H9 (cell line): Measurements from ENCODE around the gene FBXL5. TPM values are rescaled to one million over a fixed set of nuclear protein-coding genes. Genes with fewer than 3 reads are reported as not detected.

ENCODE experiments used
- DNase-seq: peaks from one replicate; pipeline ENCODE4 v3.0.0-alpha.2; 2017
- H2AFZ ChIP-seq: one replicate; pipeline ENCODE4 v1.6.1; 2013; ENCODE audit warnings: mild to moderate bottlenecking, low read length, control low read depth, moderate library complexity
- H2AK5ac ChIP-seq: 2 replicates; pipeline ENCODE4 v1.6.1; 2013; ENCODE audit warnings: low read length, control low read depth, mixed read lengths; ENCODE audit not compliant: insufficient read length
- H2BK120ac ChIP-seq: one replicate; pipeline ENCODE4 v1.6.1; 2013; ENCODE audit warnings: low read depth, mild to moderate bottlenecking, low read length, control low read depth, inconsistent platforms; ENCODE audit not compliant: poor library complexity, severe bottlenecking
- H2BK12ac ChIP-seq: 2 replicates; pipeline ENCODE4 v1.6.1; 2013; ENCODE audit warnings: low read length, control low read depth, mixed read lengths, low read depth; ENCODE audit not compliant: insufficient read length
- H2BK15ac ChIP-seq: 2 replicates; pipeline ENCODE4 v1.6.1; 2013; ENCODE audit warnings: low read depth, low read length, control low read depth
- H2BK20ac ChIP-seq: one replicate; pipeline ENCODE4 v1.6.1; 2013; ENCODE audit warnings: low read depth, mild to moderate bottlenecking, low read length, control low read depth, inconsistent platforms; ENCODE audit not compliant: poor library complexity, severe bottlenecking
- H2BK5ac ChIP-seq: 2 replicates; pipeline ENCODE4 v1.6.1; 2013; ENCODE audit warnings: low read length, control low read depth, mixed read lengths; ENCODE audit not compliant: insufficient read length
- H3K14ac ChIP-seq: 2 replicates; pipeline ENCODE4 v1.6.1; 2013; ENCODE audit warnings: low read length, control low read depth; ENCODE audit not compliant: insufficient read depth
- H3K18ac ChIP-seq: 2 replicates; pipeline ENCODE4 v1.6.1; 2013; ENCODE audit warnings: low read depth, mild to moderate bottlenecking, mixed read lengths, low read length, control low read depth; ENCODE audit not compliant: insufficient read length
- H3K23ac ChIP-seq: 2 replicates; pipeline ENCODE4 v1.6.1; 2013; ENCODE audit warnings: low read length, control low read depth, mixed read lengths, low read depth; ENCODE audit not compliant: insufficient read length
- H3K23me2 ChIP-seq: 2 replicates; pipeline ENCODE4 v1.6.1; 2013; ENCODE audit warnings: low read depth, mild to moderate bottlenecking, mixed read lengths, low read length, control low read depth; ENCODE audit not compliant: insufficient read length, poor library complexity, severe bottlenecking
- H3K27ac ChIP-seq: 2 replicates; pipeline ENCODE4 v1.5.1; 2013; ENCODE audit warnings: low read length, control low read depth, mixed read lengths, low read depth; ENCODE audit not compliant: insufficient read length
- H3K27me3 ChIP-seq: 2 replicates; pipeline ENCODE4 v1.6.1; 2013; ENCODE audit warnings: low read length, control low read depth, inconsistent platforms; ENCODE audit not compliant: insufficient read depth
- H3K4ac ChIP-seq: 2 replicates; pipeline ENCODE4 v1.6.1; 2013; ENCODE audit warnings: low read depth, mild to moderate bottlenecking, control low read depth, inconsistent platforms, low read length, moderate library complexity
- H3K4me1 ChIP-seq: 2 replicates; pipeline ENCODE4 v1.6.1; 2013; ENCODE audit warnings: low read length, control low read depth, inconsistent platforms; ENCODE audit not compliant: insufficient read depth
- H3K4me2 ChIP-seq: 2 replicates; pipeline ENCODE4 v1.6.1; 2013; ENCODE audit warnings: low read length, control low read depth, mixed read lengths; ENCODE audit not compliant: insufficient read length, insufficient read depth
- H3K56ac ChIP-seq: 2 replicates; pipeline ENCODE4 v1.6.1; 2013; ENCODE audit warnings: low read depth, mild to moderate bottlenecking, mixed read lengths, low read length, control low read depth; ENCODE audit not compliant: insufficient read length
- H3K79me1 ChIP-seq: 2 replicates; pipeline ENCODE4 v1.6.1; 2013; ENCODE audit warnings: low read depth, mild to moderate bottlenecking, moderate library complexity, low read length, control low read depth, inconsistent platforms; ENCODE audit not compliant: insufficient read depth, poor library complexity, severe bottlenecking
- H3K79me2 ChIP-seq: 2 replicates; pipeline ENCODE4 v1.6.1; 2013; ENCODE audit warnings: low read length, control low read depth, inconsistent platforms; ENCODE audit not compliant: insufficient read depth
- H3K9ac ChIP-seq: 2 replicates; pipeline ENCODE4 v1.6.1; 2013; ENCODE audit warnings: low read length, control low read depth, mixed read lengths; ENCODE audit not compliant: insufficient read length; ENCODE audit errors: extremely low read depth
- H3K9me3 ChIP-seq: one replicate; pipeline ENCODE4 v1.6.1; 2013; ENCODE audit warnings: low read depth, low read length, inconsistent platforms; ENCODE audit not compliant: control insufficient read depth
- H3T11ph ChIP-seq: one replicate; pipeline ENCODE4 v1.6.1; 2013; ENCODE audit warnings: mild to moderate bottlenecking, low read length, control low read depth, inconsistent platforms
- H4K20me1 ChIP-seq: one replicate; pipeline ENCODE4 v1.6.1; 2013; ENCODE audit not compliant: control insufficient read depth, insufficient read length, insufficient read depth
- H4K5ac ChIP-seq: 2 replicates; pipeline ENCODE4 v1.6.1; 2013; ENCODE audit warnings: low read depth, mild to moderate bottlenecking, mixed read lengths, low read length, control low read depth; ENCODE audit not compliant: insufficient read length
- H4K8ac ChIP-seq: replicated peaks from 2 replicates; pipeline ENCODE4 v1.6.1; 2013; ENCODE audit warnings: low read length, control low read depth, mixed read lengths, low read depth; ENCODE audit not compliant: insufficient read length
- H4K91ac ChIP-seq: 2 replicates; pipeline ENCODE4 v1.6.1; 2013; ENCODE audit warnings: low read depth, mild to moderate bottlenecking, moderate library complexity, mixed read lengths, low read length, control low read depth; ENCODE audit not compliant: insufficient read length
- H3K27ac Mint-ChIP-seq, 3 experiments: 2 replicates in 2 of 3; 3 replicates in 1 of 3; pipeline ENCODE4 v1.8.0; 2020 to 2021; ENCODE audit warnings: mixed read lengths in 3 of 3, mild to moderate bottlenecking in 1 of 3, moderate library complexity in 1 of 3
- H3K27me3 Mint-ChIP-seq: 2 replicates; pipeline ENCODE4 v1.8.0; 2021; ENCODE audit warnings: low read depth, mild to moderate bottlenecking, moderate library complexity, mixed read lengths
- H3K36me3 Mint-ChIP-seq, 3 experiments: 2 replicates in 2 of 3; 3 replicates in 1 of 3; pipeline ENCODE4 v1.8.0; 2020 to 2021; ENCODE audit warnings: low read depth in 3 of 3, mixed read lengths in 3 of 3; ENCODE audit not compliant: insufficient read depth in 1 of 3
- H3K4me1 Mint-ChIP-seq, 2 experiments: 2 replicates each; pipeline ENCODE4 v1.8.0; 2020; ENCODE audit warnings: mixed read lengths in 2 of 2
- H3K4me3 Mint-ChIP-seq, 2 experiments: 2 replicates in 1 of 2; 3 replicates in 1 of 2; pipeline ENCODE4 v1.8.0; 2020 to 2021; ENCODE audit warnings: mild to moderate bottlenecking in 2 of 2, mixed read lengths in 2 of 2, moderate library complexity in 1 of 2
- H3K9me3 Mint-ChIP-seq, 2 experiments: 2 replicates in 1 of 2; 3 replicates in 1 of 2; pipeline ENCODE4 v1.8.0; 2020; ENCODE audit warnings: mild to moderate bottlenecking in 2 of 2, mixed read lengths in 2 of 2, moderate library complexity in 1 of 2
- CTCF ChIP-seq: fragments of 200-600 bp; sonication (generic); conservative IDR thresholded peaks from 3 replicates; pipeline ENCODE4 v1.8.0; 2021; ENCODE audit warnings: antibody characterized with exemption, mild to moderate bottlenecking
- WGBS: extraction: QIAGEN DNeasy Blood & Tissue Kit; methylation state at CpG from one replicate; pipeline ENCODE4 v1.1.7; 2013; ENCODE audit warnings: missing lambda C conversion rate, low lambda C conversion rate, mixed read lengths; ENCODE audit not compliant: insufficient read length; ENCODE audit errors: extremely low coverage; 5-methylcytosine and 5-hydroxymethylcytosine counted together
- total RNA-seq: library from RNA; stranded (reverse); gene quantifications from 2 replicates; pipeline ENCODE4 v1.2.1, GENCODE V29; 2021

FBXL5 gene
- total RNA-seq, 1 experiment from 2014 or later, result 57.6 TPM

DNA sequence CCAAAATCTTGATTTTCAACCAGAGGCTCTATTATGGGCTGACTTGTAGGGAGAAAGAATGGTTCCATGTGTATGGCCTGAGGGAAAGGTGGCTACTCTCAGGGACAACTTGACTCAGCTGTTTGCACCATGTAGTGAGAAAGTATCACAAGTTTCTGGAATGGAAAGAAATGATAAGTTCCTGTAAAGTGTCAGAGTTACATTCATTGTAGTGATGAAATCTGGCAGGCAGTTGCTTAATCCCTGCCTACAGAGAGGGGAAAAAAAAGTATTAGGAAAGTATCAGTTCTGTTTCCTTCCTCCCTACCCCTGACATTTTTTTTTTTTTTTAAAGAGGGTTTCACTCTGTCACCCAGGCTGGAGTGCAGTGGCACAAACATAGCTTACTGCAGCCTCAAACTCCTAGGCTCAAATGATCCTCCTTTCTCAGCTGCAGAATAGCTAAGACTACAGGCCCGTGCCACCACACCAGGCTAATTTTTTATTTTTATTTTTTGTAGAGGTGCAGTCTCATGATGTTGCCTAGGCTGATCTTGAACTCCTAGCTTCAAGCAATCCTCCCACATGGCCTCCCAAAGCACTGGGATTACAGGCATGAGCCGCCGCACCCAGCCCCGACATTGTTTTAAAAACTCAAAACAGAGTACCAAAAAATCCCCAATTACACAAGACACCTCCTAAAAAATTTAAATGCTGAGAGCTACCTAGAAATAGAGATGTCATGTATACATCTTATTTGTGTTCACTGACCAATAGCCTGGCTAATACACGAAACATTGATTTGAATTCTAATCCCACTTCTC is 4.8 kb upstream of the FBXL5 start:
- no peak for TF ChIP-seq CTCF
- H2BK15ac ChIP-seq, result no peak overlapping the region
- H3K56ac ChIP-seq, result no peak overlapping the region
- H3K14ac ChIP-seq, result no peak overlapping the region
- no peak overlapping the region for H3K9ac ChIP-seq
- no peak overlapping the region for H4K91ac ChIP-seq
- H2BK120ac ChIP-seq, result no peak overlapping the region
- H3K23ac ChIP-seq, result no peak overlapping the region
- no peaks in the 10 kb centered on the region for H3K27me3 ChIP-seq
- no peak overlapping the region for H4K8ac ChIP-seq
- no peak overlapping the region for H4K5ac ChIP-seq
- no peak overlapping the region for H2BK20ac ChIP-seq
- H4K20me1 ChIP-seq, result no peaks in the 10 kb centered on the region
- H3K4ac ChIP-seq, result no peak overlapping the region
- peaks cover 5% of the 10 kb centered on the region for H3K23me2 ChIP-seq
- no peak overlapping the region for H2BK12ac ChIP-seq
- H3T11ph ChIP-seq, result no peak overlapping the region
- no peaks in the 10 kb centered on the region for H3K79me2 ChIP-seq
- DNase-seq, result no peak
- Mint-ChIP-seq H3K27me3 (no peaks in the 10 kb centered on the region; the same call in 1 of the 2 replicates), H3K9me3 (no peaks in the 10 kb centered on the region), H3K36me3 (peaks cover 0 to 4% (median 3%) of the 10 kb centered on the region in 3 experiments; a peak in 3 of 7 replicates), H3K27ac (peak overlapping the region in 1 of 3 experiments; percentile 28; a peak in 1 of 7 replicates), H3K4me3 (no peak overlapping the region), H3K4me1 (peaks cover 6 to 12% of the 10 kb centered on the region in 2 experiments)
- H2AFZ ChIP-seq, result no peak overlapping the region
- H2AK5ac ChIP-seq, result no peak overlapping the region
- no CpG with 5 or more reads among the region's 5 CpGs for WGBS
- no peaks in the 10 kb centered on the region for H3K9me3 ChIP-seq
- no peaks in the 10 kb centered on the region for H3K79me1 ChIP-seq
- no peaks in the 10 kb centered on the region for H3K4me1 ChIP-seq
- H3K27ac ChIP-seq, result no peak overlapping the region
- no peak overlapping the region for H2BK5ac ChIP-seq
- no peak overlapping the region for H3K18ac ChIP-seq
- no peak overlapping the region for H3K4me2 ChIP-seq
